NCI-H2171 treated with DMSO at 0.1 percent for 48 hours (cell line): ENCODE data around the gene TWNK.
"Not testable (repeated sequence)": the region's sequence is repeated elsewhere in the genome, so short reads cannot be mapped to it uniquely, and the experiment has no call there.

Experiments used
- DNase-seq: peaks from one replicate; lab custom pipeline; 2025; lab: John Stamatoyannopoulos, UW

Gene TWNK

DNA sequence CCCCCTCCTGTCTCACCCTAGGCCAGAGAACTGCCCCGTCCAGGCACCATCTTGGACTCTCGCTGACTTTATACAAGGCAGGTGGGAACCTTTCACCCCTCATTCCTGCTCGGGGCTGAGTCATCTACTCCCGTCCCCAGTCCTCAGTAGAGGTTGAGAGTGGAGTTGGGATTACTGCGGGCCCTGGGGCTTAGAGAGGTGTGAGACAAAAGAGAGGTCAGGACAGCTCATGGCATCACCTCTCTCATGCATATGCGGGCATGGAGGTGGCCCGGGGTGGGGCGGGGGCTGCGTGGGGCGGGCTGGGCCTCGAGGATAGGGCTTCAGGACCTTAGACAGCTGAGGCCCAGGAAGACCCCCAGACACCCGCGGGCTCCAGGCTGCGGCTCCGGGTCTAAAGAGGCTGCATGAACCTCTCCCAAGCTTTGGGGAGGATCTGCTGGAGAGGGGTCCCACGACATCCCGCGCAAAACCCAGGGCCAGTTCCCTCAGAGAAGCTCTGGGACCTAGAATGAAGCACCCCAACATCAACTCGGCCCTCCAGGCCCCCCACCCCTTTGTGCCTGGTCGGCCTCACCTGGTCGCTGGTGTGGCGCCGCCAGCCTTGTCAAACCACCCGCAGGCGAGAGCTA lies 43.3 kb downstream of the TWNK start:
- no peak for DNase-seq

GRCh38 chr10:101031128-101031795 lies 43.9 kb downstream of the TWNK start, which contains the start of the genes PDZD7 and SFXN3:
Gene PDZD7 (minus strand): TSS chr10:101031129. CDS start chr10:101030219, 910 bp downstream.
Gene SFXN3 (plus strand): TSS chr10:101031234. CDS start chr10:101034695, 3,461 bp downstream.
- peak; percentile 78 for DNase-seq

GRCh38 chr10:101031796-101032636 lies 44.7 kb downstream of the TWNK start:
- DNase-seq = peak; percentile 68

DNA sequence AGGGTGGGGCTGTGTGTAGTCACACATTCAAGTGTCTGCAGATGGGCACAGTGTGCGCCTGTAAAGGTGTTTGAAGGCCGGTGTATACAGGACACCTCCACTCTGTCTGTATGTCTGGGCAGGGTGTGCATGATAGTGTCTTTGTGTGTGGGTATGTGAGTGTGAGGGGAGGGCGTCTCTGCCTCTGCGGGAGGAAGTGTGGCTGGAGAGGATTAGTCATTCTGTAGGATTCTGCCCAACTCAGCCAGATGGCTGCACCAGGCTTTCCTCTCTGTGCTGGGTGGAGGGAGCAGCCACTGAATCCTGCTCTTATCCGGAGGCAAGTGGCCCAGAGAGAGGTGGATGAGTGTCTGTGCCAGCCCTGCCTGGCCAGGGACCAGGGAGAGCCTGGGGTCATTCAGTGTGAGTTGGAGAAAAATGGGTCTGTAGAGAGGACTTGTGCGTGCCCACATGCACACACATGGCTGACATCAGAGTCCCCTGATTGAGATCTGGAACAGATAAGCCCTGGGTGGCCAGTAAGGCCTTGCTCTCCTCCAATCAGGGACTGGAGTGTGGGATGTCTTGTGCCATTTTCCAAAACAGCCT lies 45.4 kb downstream of the TWNK start:
- DNase-seq = peak; percentile 48

DNA sequence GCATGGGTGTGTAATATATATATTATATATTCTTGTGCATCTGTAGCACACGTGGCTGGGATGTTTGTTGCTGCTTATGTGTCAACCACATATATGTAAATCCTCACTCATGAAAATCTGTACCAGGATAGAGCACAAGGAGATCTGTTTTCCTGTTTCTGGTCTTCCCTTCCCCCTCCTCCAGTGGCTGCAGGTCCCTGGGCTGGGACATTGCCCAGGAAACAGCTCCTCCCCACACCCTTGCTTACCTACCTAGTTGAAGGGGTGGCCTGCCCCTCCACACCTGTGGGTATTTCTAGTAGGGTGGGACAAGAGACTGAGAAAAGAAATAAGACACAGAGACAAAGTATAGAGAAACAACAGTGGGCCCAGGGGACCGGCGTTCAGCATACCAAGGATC lies 45.9 kb downstream of the TWNK start:
- no peak for DNase-seq

DNA sequence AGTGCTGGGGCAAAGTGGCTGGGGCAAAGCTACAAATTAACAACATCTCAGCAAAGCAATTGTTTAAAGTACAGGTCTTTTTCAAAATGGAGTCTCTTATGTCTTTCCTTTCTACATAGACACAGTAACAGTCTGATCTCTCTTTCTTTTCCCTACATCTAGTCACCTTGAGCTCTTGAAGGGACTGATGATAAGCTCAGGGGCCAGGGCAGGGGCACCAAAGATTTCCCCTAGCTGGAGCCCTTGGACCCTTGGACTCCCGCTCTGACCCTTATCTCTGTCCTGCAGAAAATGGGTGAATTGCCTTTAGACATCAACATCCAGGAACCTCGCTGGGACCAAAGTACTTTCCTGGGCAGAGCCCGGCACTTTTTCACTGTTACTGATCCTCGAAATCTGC lies 47.1 kb downstream of the TWNK start:
- DNase-seq = not testable (repeated sequence)

DNA sequence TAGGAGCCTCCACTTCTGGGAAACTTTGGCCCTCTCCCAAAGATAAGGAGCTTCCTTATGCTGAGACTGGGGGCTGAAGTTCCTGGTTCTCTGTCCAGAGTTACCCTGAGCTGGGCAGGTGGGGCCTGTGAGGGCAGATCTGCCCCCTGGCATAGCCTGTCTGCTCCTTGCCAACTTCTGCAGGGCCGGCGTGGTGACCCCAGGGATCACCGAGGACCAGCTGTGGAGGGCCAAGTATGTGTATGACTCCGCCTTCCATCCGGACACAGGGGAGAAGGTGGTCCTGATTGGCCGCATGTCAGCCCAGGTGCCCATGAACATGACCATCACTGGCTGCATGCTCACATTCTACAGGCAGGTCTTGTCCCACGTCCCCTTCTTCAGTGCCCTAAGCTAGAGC lies 48.0 kb downstream of the TWNK start:
- DNase-seq = no peak

DNA sequence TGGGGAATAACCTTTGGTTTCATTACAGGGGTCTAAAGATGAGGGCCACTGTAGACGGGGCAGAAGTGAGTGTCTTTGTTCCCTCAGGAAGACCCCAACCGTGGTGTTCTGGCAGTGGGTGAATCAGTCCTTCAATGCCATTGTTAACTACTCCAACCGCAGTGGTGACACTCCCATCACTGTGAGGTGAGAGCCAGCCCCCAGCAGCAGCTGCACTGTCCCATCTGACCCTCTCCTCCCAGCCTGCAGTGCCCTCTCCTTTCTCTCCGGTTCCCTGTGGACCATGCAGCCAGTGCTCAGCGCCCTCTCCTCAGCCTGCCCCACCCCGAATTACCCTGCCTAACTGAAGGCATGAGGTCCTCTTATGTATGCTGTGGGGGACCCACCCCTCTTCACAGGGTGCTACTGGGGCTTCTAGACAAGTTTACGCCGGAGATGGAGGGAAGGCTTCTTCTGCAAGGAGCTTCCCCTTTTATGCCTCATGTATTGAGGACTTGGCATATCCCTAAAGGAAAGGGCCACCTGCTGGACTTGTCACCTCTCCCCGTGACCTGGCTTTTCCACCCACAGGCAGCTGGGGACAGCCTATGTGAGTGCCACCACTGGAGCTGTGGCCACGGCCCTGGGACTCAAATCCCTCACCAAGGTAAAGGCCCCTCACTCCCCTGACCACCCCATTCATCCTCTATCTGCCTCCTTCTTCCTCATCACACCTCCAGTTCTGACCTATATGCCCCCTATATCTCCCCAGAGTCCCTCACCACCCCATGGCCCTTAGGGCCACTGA lies 48.8 kb downstream of the TWNK start:
- no peak for DNase-seq

DNA sequence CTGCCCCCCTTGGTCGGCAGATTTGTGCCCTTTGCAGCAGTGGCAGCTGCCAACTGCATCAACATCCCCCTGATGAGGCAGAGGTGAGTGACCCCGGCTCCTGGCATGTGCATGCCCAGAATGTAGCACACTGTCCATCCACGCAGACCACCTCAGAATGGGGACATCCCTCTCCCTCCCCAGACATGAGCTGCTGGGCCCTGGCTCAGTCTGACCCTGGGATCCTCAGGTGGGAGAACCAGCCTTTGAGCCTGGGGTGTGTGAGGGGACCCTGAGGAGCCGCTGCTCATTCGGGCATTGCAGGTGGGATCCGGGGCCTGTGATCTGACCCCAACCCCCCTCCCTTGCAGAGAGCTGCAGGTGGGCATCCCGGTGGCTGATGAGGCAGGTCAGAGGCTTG lies 49.4 kb downstream of the TWNK start:
- no peak for DNase-seq

DNA sequence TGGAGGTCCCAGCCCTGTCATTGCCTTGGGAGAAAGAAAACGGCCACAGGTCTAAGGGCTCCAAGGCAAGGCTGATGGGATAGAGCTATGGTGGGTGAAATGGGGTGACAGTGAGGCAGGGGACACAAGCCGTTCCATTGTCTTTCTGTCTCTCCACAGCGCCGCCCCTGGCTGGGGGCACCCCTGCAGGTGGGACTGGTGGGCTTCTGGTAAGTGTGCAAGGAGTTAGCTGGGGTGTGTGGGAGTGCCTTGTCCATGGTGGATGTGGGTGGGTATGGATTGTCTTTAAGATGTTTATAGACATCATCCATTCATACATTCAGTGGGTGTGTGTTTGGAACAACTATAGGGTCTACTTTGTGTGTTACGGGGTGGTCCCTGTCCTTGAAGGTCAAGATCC lies 51.1 kb downstream of the TWNK start:
- DNase-seq = no peak

- DNase-seq = no peak
Observed at GRCh38 chr10:101040061-101040460, 52.7 kb downstream of the TWNK start.

- DNase-seq = no peak
Observed at GRCh38 chr10:101040851-101041250, 53.5 kb downstream of the TWNK start.

- peak; percentile 76 for DNase-seq
Observed at GRCh38 chr10:101041252-101041761, 54.0 kb downstream of the TWNK start.

GRCh38 chr10:101042118-101042517 lies 54.8 kb downstream of the TWNK start:
- DNase-seq = no peak

- DNase-seq = peak; percentile 88
Observed at GRCh38 chr10:101042667-101043362, 55.5 kb downstream of the TWNK start.

DNA sequence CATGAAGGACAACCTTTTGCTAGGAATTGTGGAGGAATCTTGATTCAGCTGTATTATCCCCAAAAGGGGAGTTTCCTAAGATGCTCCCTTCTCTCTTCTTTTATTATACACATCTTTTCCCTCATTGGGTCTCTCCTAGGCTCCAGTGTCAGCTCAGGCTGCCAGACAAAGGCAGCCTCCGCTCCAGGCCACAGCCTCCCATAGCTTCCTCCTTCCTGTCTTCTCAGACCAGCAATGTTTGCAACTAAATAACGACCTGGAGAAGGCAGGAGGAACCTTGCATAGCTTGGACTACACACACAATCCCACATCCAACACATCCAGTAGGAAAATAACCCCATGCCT lies 56.0 kb downstream of the TWNK start:
- DNase-seq = no peak
